HG02623 (cell line): ENCODE results near the gene HOOK1.
"Not testable (repeated sequence)": the region's sequence is repeated elsewhere in the genome, so short reads cannot be mapped to it uniquely, and the experiment has no call there.

Experiments
- ATAC-seq: cut with Tn5 transposase; IDR thresholded peaks from one replicate; pipeline ENCODE4 v1.9.1; 2021; ENCODE audit warnings: moderate library complexity; ENCODE audit not compliant: unreplicated experiment

HOOK1 gene

DNA sequence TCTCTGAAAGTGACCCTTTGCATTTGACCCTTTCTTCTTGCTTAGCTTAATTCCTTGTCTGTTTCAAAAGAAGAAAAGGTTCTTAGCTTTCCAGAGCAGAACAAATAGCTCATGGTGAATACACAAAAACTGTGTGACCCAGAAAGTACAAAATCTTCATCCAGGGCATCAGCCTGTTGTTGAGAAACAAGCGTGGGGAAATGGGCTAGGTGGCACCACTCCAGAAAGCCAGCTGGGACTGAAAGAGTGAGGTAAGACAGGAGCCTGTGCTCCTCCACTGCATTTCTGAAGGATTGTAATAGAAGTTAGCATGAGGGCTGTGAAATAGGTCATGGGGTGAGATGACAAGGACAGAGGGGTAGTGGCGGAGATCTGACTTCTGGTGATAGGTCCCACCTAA lies 66.0 kb downstream of the HOOK1 start:
- ATAC-seq, result no peak

DNA sequence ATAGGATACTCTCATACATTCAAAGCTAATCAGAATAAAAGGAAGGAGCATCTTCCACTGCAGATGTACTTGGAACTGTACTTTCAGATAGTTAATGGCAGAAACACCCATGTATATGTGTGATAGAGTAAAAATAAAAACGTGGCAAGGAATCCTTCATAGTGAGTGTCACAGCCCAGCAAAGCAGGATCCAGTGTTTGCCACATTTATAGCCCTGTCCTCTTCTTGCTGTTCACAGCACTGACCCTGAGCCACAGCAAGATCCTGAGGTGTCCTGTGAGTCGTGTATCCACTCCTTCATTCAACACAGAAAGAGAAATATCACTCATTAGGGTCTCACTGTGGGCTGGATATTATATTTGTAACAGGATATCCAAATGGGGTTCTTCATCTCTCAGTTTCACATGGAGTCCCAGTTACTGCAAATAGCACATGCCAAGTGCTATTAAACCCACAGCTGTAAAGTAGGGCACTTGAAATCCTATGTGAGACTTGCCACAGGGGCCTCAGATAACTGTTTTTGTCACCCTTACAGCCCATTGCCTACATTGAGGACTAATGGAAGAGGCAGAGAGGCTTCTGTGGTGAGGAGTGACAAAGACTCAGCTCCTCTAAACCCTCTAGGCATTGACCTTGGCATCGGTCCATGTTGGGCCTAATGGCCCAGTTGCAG lies 70.5 kb downstream of the HOOK1 start:
- no peak for ATAC-seq

DNA sequence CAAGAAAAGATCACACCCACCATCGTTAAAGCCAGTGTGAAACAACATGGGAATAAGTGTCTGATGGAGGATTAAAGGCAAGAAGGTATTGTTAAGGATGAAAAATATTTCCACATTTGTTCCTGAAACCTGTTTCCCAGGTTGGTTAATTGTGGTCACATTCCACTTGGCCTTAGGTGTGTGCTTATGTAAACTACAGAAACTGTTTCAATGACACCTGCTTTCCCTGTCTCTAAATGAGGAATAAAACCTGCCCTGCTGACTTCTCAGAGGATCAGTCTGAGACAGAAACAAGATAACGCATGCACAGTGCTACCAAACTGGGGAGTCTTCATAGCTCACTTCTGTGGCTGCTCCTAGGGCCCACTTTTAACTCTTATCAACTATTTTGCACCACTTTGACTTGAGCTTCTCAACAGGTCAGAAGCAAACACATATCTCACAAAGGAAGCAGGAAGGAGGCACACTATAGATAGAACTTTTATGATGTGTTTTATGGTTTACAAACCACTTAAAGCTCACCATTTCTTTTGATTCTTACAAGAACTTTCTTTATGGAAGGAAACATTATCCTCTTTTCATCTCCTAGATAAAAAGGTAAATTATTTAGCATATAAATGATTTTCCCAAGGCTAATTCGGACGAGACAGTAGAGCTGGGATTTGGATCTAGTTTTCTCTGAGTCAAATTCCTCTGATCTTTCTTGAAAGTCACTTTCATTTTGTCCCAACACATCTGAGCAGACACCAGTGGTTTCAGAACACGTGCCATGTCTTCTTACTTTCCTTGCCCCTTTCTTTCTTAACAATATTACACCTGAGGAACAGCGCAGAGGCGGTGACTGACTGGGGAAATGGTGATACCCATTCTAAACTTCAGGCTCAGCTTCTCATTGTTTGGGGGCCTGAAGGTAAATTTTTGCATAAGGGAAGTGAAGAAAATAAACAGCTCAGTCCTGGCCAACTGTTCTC lies 78.4 kb downstream of the HOOK1 start:
- no peak for ATAC-seq

DNA sequence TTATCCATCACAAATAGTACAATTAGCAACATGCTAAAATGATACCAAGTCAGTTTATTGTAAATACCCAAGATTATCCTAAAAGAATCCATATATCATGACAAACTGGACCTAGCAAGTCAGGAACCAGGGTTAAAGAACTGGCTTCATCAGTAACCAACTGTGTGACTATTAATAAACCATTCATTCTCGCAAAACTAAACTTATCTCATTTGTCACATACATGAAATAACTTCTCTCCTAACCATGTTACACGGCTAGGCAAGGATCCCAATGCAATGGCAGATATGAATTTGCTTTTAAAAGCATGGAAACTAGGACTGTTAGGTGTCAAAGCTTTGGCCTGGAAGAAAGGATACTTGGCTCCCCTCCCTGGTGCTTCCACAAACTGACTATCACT lies 82.4 kb downstream of the HOOK1 start:
- ATAC-seq, result no peak

DNA sequence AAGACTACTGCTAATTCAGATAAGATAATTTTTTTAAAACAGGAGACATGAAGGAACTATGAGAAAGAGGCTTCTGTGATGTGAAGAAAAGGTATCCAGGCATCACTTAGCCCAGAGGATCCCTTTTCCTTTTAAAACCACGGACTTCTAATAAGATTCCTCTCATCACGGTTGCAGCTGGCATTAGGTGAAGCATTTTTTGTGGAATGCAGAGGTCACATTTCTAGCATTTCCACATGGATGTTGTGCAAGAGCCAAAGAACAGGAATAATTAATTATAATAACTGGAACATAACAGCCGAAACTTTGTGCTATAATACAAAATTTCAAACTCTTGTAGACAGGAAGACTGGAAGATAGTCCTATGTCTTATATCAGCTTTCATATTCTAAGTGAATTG lies 84.2 kb downstream of the HOOK1 start:
- no peak for ATAC-seq

DNA sequence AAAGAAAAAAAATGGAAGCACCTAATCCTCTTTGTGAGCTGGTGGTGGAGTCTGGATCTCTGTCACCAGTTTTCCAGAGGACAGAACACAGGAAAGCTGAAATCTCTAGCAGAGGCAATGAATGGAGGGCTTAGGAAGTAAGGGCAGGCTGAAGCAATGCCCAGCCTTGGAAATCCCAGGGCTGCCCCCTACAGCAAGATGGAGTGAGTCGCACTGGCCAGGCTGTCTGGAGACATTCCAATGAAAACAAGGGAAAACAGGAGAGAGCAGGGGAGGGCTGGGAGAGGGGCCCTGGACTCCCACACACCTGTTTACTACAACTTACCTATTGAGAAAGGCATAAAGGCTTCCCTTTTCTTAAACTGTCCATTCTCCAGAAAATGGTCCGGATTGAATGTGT lies 85.9 kb downstream of the HOOK1 start:
- no peak for ATAC-seq

DNA sequence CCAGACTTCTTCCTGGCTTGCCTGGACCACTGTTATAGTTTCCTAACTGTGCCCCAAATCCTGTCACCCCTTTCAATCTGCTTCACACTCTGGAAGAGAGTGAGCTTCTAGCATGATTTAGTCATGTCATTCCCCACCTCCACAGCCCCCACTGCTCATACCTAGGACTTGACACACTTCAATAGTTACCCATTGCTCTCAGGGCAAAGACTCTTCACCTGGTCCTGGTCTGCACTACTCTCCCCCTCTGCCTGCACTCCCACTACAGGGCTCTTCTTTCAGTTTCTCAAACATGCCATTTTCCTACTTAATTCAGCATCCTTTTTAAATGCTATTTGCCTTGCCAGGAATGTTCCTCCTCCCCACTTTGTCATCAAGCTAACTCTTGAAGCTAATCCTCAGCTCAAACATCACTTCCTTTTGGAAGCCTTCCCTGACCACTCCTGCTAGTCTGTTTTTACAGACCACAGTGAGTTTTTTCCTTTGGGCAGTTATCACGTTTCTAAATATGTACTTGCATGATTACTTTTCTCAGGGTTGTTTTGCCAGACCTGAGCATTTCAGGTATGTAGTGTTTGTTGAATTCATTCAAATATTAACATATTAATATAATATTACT lies 87.1 kb downstream of the HOOK1 start:
- ATAC-seq, result no peak

DNA sequence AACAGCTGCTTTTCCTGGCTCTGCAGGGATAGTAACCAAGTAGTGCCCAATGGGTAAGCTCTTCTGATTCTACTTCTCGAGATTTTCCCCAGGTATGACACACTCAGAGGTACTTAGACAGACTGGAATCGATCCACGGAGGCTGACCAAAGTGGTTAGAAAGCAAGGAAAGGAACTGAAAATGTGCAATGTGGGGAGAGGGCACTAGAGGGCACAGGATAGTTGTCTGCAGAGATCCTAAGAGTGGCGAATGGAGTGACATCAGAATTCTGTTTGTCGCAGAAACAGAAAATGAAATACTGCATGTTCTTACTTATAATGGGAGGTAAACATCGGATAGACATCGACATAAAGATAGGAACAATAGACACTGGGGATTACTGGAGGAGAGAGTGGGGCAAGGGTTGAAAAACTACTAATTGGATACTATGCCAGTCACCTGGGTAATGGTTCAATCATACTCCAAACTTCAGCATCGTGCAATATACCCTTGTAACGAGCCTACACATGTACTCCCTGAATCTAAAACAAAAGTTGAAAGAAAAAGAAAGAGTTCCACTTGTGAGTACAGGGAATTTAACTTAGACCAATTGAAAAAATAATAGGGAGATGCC lies 88.5 kb downstream of the HOOK1 start:
- ATAC-seq, result no peak

DNA sequence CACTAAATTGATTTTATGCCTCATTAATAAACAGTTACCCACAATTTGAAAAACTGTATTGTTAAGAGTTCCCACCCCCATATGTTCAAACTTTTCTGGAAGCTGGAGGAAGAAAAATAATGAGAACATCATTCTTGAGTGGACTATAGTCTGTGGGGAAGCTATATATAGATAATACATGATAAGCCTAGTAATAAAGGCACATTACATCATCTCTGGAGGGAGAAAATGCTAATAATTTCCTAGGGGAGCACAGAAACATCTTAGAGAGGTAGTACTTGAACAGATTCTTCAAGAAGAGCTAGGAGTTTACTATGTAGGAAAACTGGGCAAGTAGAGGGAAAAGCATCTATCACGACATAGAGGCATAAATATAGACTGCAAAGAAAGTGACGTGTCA lies 92.2 kb downstream of the HOOK1 start:
- no peak for ATAC-seq

DNA sequence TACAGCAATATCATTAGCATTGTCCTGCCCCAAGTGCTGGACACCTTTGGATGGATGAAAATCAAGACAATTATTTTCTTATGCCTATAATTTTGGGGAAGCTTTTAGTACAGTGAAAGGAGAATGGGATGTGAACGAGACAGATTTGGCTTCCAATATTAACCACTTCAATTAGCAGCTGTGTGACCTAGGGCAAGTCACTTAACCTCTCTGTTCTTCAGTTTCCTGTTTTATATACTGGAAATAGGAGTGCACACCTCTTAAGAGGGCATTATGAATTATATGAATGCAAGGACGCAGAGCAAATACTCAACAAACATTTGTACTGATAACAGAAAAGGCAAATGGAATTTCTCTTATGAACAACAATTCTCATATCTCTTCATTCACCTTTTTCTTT lies 93.3 kb downstream of the HOOK1 start:
- no peak for ATAC-seq

DNA sequence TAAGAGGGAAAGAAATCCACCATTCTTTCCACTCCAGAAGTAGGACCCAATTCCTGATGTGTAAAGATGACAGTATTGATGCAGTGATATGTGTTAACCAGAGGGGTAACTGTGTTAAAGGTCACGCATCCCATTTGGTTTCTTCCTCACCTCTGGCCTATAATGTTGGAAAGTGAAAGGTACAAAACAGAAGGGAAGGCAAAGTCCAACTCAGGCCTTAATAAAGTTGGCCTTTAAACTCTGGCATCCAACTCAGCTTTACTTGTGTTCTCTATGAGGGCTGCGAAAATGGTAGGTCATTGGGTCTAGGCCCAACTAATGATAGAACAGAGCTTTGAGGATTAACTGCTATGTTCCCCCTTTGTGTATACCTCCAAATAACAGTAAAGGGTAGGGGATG lies 93.9 kb downstream of the HOOK1 start:
- no peak for ATAC-seq

DNA sequence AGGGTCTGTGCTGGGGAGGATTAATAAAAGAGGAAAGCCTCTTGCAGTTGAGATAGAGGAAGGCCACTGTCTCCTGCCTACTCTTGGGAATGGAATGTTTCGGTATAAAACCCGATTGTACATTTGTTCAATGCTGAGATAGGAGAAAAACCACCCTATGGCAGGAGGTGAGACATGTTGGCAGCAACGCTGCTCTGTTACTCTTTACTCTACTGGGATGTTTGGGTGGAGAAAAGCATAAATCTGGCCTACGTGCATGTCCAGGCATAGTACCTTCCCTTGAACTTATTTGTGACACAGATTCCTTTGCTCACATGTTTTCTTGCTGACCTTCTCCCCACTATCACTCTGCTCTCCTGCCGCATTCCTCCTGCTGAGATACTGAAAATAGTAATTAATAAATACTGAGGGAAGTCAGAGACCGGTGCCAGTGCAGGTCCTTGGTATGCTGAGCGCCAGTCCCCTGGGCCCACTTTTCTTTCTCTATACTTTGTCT lies 100.1 kb downstream of the HOOK1 start:
- ATAC-seq, result not testable (repeated sequence)

DNA sequence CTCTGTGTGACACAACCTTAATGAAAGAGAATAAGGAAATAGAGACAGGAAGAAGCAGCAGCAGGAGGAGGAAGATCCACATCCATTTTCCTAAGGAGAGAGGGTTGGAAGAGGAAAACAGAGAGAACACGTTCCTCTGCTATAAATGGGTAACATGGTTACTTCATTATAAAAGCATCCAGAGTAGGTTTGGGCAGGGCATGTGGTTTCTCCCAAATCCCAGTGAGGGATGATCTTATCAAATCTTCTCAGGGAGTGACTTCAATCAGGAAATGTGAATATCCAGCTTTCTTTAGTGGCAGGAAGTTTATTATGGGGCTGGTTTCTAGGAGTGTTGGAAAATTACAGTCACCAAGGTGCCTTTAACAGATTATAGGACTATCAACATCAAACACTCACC lies 100.8 kb downstream of the HOOK1 start:
- ATAC-seq, result no peak

DNA sequence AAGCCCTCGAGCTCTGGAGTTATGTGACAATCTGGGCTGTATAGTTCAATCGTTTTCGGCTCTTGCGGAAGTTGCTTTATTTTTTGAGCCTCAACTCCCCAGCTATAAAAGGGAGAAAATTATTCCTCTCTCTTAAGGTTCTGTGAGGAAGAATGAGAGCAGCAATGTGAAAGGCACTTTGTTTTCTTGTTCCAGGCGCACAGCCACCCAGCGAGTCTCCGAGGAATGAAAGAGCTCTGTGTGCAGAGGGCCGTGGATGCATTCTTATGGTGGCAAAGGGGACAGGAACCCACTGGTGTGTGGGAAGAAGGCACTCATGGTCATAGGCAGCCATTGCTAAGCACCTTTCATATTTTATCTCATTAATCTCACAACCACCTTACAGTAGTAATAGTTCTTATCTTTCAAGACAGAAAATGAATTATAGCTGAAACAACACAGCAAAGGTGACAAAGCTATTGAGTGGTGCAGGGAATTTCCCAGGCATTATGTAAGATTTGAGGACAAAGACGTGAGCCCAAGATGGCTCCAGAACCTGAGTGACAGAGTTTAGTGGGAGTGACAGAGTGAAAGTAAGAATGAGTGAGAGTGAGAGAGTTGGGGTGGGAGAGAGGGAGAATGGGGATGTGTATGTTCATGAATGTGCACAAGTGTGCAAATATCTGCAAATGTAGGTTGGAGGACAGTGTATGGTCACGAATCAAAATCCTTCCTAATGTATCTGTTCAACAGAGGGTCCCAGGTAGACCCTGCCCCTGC lies 102.5 kb downstream of the HOOK1 start:
- no peak for ATAC-seq

DNA sequence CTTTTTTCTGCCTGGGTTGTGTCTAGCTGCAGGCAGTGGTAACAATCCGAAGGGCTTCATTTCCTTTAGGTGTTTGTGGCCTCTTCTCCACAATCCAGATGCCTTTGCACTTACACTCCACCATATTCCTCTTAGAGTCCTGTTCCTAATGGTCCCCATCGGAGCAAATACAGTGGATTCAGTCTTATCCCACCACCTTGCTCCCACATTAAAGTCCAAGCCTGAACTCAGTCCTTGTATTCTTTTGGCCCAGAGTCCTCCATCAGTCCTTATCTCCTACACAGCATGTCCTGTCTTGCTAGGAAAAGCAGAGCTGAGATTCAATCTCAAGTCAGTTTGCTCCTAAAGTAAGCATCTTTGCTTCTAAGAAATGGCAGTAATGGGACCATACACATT lies 103.0 kb downstream of the HOOK1 start:
- ATAC-seq, result no peak

DNA sequence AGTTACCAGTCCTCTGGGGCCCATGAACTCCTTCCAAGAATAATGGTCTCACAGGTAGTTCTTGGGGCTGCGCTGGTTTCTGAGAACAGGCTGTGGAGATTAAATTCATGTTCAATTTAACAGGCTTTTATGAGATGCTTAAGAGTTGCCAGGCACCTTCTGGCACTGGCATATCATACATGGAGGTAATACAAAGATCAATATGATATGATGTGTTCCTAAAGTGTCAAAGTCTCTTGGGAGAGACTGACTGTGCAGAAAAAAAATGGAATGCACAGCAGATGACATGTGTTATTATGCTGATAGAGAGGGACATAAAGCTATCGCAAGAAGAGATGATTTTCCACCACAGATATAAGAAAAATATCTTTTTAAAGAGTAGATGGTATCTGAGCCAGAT lies 105.0 kb downstream of the HOOK1 start:
- no peak for ATAC-seq

DNA sequence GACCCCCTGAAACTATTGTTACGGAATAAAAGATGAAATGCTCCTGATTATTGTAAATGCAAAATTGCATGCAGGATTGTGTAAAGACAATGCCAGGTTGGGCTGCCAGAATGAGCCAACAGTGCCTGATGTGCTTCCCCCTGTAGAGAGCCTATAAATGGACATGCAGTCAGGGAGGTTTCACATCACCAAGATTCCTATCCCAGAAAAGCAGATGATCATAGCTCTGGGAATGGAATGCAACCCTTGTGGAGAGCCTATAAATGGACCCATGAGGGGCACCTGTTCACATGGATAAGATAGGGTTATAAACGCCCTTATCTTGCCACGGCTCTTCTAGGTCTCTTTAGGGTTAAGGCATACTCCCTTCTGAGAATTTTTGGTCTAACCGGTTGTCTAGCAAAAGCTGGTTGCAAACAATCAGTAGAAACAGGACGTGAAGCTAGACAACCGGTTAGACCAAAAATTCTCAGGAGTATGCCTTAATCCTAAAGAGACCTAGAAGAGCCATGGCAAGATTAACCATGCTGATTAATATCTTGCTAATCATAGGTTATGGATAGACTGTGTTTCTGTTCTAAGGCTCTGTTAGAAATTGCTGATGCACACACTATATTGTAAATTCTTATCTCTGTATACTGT lies 106.6 kb downstream of the HOOK1 start:
- ATAC-seq, result not testable (repeated sequence)

DNA sequence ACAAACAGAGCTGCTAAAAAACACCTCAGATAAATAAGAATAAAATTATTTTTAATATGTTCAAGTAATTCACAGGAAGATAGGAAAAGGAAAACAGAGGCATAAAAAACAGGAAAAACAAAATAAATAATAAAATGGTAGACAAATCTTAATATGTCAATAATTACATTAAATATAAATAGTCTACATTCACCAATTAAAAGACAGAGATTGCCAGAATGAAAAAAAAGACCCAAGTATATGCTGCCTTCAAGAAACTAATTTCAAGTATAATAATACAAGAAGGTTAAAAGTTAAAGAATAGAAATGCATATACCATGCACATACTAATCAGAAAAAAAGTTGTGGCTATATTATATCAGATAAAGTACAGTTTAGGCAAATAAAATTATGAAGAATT lies 109.9 kb downstream of the HOOK1 start:
- ATAC-seq, result no peak
